ENCODE measurements around the gene TMC3.

DNA sequence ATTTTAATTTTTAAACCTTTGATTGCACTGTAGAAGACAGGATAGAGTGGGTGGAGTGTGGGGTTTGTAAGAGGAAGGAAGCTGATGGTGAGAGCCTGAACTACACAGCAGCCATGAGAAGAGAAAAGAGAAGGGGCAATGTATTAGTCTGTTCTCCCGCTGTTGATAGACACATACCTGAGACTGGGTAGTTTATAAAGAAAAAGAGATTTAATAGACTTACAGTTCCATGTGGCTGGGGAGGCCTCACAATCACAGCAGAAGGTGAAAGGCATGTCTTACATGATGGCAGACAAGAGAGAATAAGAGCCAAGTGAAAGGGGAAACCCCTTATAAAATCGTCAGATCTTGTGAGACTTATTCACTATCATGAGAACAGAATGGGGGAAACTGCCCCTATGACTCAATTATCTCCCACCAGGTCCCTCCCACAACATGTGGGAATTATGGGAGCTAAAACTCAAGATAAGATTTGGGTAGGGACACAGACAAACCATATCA lies 87.3 kb downstream of the TMC3 start:
- no peak for TF ChIP-seq GATA3 (IDR thresholded peaks at IDR 0.05; ENCODE audit: low read depth, low read length)
- no peak for TF ChIP-seq GATA2 (IDR thresholded peaks at IDR 0.05; ENCODE audit: low read depth, low read length)

All from SH-SY5Y (cell line).